ENCODE data around the gene ENKUR. TPM values are rescaled to one million over a fixed set of nuclear protein-coding genes. Genes with fewer than 3 reads are reported as not detected.

ENKUR gene
- total and polyA plus RNA-seq, 10 of the 15 experiments (the other 5 are each of a cell fraction or from before 2014, with no cell fraction given) = 0.01 to 0.19 (median 0.11) TPM; not detected in 6

DNA sequence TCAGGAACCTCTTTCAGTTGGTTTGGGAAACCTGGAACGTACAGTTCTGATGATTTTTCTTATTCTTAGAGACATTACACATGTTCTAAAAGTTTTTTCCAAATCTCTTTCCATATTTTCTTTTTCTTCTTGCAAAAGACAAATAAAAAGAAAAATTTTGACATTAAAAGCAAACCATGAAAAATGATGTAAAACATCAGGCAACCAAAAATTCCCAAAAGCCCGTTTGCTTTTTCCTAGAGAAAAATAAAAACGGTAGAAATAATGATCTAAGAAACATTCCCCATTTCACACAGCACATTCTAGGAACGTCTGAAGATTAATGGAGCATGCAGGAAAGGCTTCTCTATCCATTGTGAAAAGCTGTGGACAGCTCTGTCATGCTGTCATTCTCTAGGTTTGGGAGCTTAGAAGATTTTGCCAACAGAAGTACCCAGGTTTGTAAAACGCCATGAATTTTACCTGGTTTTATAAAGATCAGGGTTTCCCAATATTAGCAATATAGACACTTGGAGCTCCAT is 52.4 kb downstream of the ENKUR start:
- in situ Hi-C loops (cut with MboI) = no loop called here
- POLR2A ChIA-PET = no interaction called here
- SMC1A ChIA-PET (ENCODE audit: uncharacterized antibody, unreplicated experiment) = interaction anchor here (0.8 to 3.4 kb wide), 8 partner anchors 12 to 346 kb away, joined by 3 to 14 read pairs (median 5); no protein-coding TSS in a partner anchor

GRCh38 chr10:24962995-24963394 is 53.0 kb downstream of the ENKUR start:
- TF ChIP-seq RELB (IDR thresholded peaks at IDR 0.05; ENCODE audit: low read depth) (peak; percentile 5; the same call in 1 of the 2 replicates), IKZF1 (conservative IDR thresholded peaks at IDR 0.05) (0 out of 2 replicates have a peak, but pooled peaks have one; percentile 15), MTA2 (IDR thresholded peaks at IDR 0.05; ENCODE audit: low read depth) (0 out of 2 replicates have a peak, but pooled peaks have one; percentile 12), TCF3 (IDR thresholded peaks at IDR 0.05; ENCODE audit: borderline replicate concordance, insufficient read depth, low read depth, low read length) (no peak), PKNOX1 (IDR thresholded peaks at IDR 0.05) (no peak), IKZF2 (IDR thresholded peaks at IDR 0.05) (peak in 1 of 2 experiments; percentile 43; a peak in 1 of 4 replicates)
- H3K36me3 ChIP-seq (ENCODE audit: control insufficient read depth in 2 of 2, insufficient read depth in 2 of 2, low read length in 1 of 2) = no peaks in the 10 kb centered on the region
- H3K4me2 ChIP-seq (ENCODE audit: control insufficient read depth, insufficient read depth) = no peak overlapping the region
- no peaks in the 10 kb centered on the region for H3K79me2 ChIP-seq (ENCODE audit: control insufficient read depth, insufficient read depth, low read length)
- ChIA-PET POLR2A (interaction anchor here (0.7 to 1.3 kb wide), 2 partner anchors 12 to 136 kb away, joined by 4 to 5 read pairs; no protein-coding TSS in a partner anchor), RAD21 (ENCODE audit: unreplicated experiment) (interaction anchor here (0.6 to 3.0 kb wide), 4 partner anchors 12 to 118 kb away, joined by 3 to 13 read pairs (median 3); no protein-coding TSS in a partner anchor), SMC1A (ENCODE audit: uncharacterized antibody, unreplicated experiment) (interaction anchor here (0.8 to 3.4 kb wide), 10 partner anchors 11 to 345 kb away, joined by 3 to 14 read pairs (median 6); partner anchors contain the start of gene PRTFDC1), CTCF (interaction anchor here (1.3 to 1.7 kb wide), 3 partner anchors 8 to 27 kb away, joined by 3 to 6 read pairs (median 4); no protein-coding TSS in a partner anchor)
- WGBS (ENCODE audit: insufficient coverage, insufficient replicate concordance, low lambda C conversion rate, missing lambda C conversion rate) = 31% methylated on average over 3 of the region's 3 CpGs
- in situ Hi-C loops (cut with MboI) = no loop called here
- ATAC-seq (no peak; the same call in 2 of the 3 replicates), DNase-seq (ENCODE audit: low read depth, low spot score) (no peak), FAIRE-seq (no peak)
- intact Hi-C loops (cut with micrococcal nuclease; ENCODE audit: unreplicated experiment) = no loop called here
- H2AFZ ChIP-seq (ENCODE audit: control insufficient read depth, low read depth, low read length) = no peak overlapping the region
- H4K20me1 ChIP-seq (ENCODE audit: control insufficient read depth, insufficient read depth) = no peaks in the 10 kb centered on the region
- no peaks in the 10 kb centered on the region; a peak in 1 of 4 replicates for H3K27me3 ChIP-seq (replicated peaks in 1 of 2; ENCODE audit: control insufficient read depth in 2 of 2, insufficient read depth in 2 of 2, low read length in 1 of 2)
- H3K9ac ChIP-seq (ENCODE audit: control insufficient read depth, insufficient read depth, low read length) = no peak overlapping the region
- no peaks in the 10 kb centered on the region for H3K9me3 ChIP-seq (replicated peaks; ENCODE audit: control insufficient read depth, insufficient read depth, low read length)
- H3K4me3 ChIP-seq = no peak overlapping the region
- H3K27ac ChIP-seq (ENCODE audit: control insufficient read depth, insufficient read depth) = no peak overlapping the region
- H3K4me1 ChIP-seq (ENCODE audit: control insufficient read depth, insufficient read depth, low read length) = no peaks in the 10 kb centered on the region
- BruUV-seq (replicated peaks) = no TSS peak

More for the DNA sequence above, 52.4 kb downstream of the ENKUR start:
- Histone ChIP-seq H2AFZ (ENCODE audit: control insufficient read depth, low read depth, low read length) (no peak overlapping the region), H3K79me2 (ENCODE audit: control insufficient read depth, insufficient read depth, low read length) (no peaks in the 10 kb centered on the region), H3K9ac (ENCODE audit: control insufficient read depth, insufficient read depth, low read length) (no peak overlapping the region), H3K27ac (ENCODE audit: control insufficient read depth, insufficient read depth) (no peak overlapping the region), H3K27me3 (replicated peaks in 1 of 2; ENCODE audit: control insufficient read depth in 2 of 2, insufficient read depth in 2 of 2, low read length in 1 of 2) (no peaks in the 10 kb centered on the region; a peak in 1 of 4 replicates), H3K4me3 (no peak overlapping the region), H3K4me1 (ENCODE audit: control insufficient read depth, insufficient read depth, low read length) (no peaks in the 10 kb centered on the region), H3K4me2 (ENCODE audit: control insufficient read depth, insufficient read depth) (no peak overlapping the region), H3K36me3 (ENCODE audit: control insufficient read depth in 2 of 2, insufficient read depth in 2 of 2, low read length in 1 of 2) (no peaks in the 10 kb centered on the region), H4K20me1 (ENCODE audit: control insufficient read depth, insufficient read depth) (no peaks in the 10 kb centered on the region), H3K9me3 (replicated peaks; ENCODE audit: control insufficient read depth, insufficient read depth, low read length) (no peaks in the 10 kb centered on the region)
- TF ChIP-seq SREBF1 (IDR thresholded peaks at IDR 0.05; ENCODE audit: low read length) (no peak), STAT1 (conservative IDR thresholded peaks at IDR 0.05) (no peak)
- no TSS peak for BruUV-seq (replicated peaks)
- no peak for ATAC-seq
- ChIA-PET RAD21 (ENCODE audit: unreplicated experiment) (interaction anchor here (3.0 kb wide), 1 partner anchor 34 kb away, joined by 13 read pairs; no protein-coding TSS in a partner anchor), CTCF (interaction anchor here (1.0 to 1.7 kb wide), 3 partner anchors 7 to 16 kb away, joined by 3 to 6 read pairs (median 3); no protein-coding TSS in a partner anchor)
- intact Hi-C loops (cut with micrococcal nuclease; ENCODE audit: unreplicated experiment) = no loop called here
- 4% methylated on average over 5 of the region's 5 CpGs for WGBS (ENCODE audit: insufficient coverage, insufficient replicate concordance, low lambda C conversion rate, missing lambda C conversion rate)
- DNase-seq (ENCODE audit: low read depth, low spot score) = no peak
- no peak for FAIRE-seq
